HepG2 (cell line): Measurements from ENCODE around the gene PAXIP1. TPM values are rescaled to one million over a fixed set of nuclear protein-coding genes. Genes with fewer than 3 reads are reported as not detected.

ENCODE experiments used
- ATAC-seq: fragments of 200-7000 bp; cut with Tn5 transposase; 3 replicates; pipeline ENCODE4 v1.9.1; 2020; ENCODE audit warnings: mild to moderate bottlenecking, moderate library complexity
- BruUV-seq: library from RNA; stranded (reverse); fragments of 400-500 nt; replicated peaks from 2 replicates; lab custom pipeline; 2021; lab: Mats Ljungman, UMichigan
- CTCF ChIA-PET: fragments of 300-600 bp; formaldehyde crosslinking; extraction: SDS; loops from one replicate; lab custom pipeline; 2021; ENCODE audit warnings: low total read pairs, inconsistent platforms, low intra/inter-chr PET ratio; lab: Yijun Ruan, JAX
- POLR2A ChIA-PET: fragments of 350-600 bp; sonication (Branson Sonifier 250); formaldehyde crosslinking; loops from one replicate; lab custom pipeline; 2020; ENCODE audit warnings: antibody characterized with exemption, inconsistent platforms; lab: Yijun Ruan, JAX
- DNase-seq: peaks from one replicate; pipeline ENCODE4 v3.0.0-alpha.2; 2015; ENCODE audit warnings: low spot score
- FAIRE-seq: peaks from 3 replicates; lab custom pipeline; 2011; peaks lifted over from hg19 to GRCh38; lab: Jason Lieb, UNC
- H2AFZ ChIP-seq: one replicate; pipeline ENCODE4 v1.6.1; 2011; ENCODE audit warnings: low read length, inconsistent platforms
- H3K27ac ChIP-seq: fragments of 300-600 bp; 3 replicates; pipeline ENCODE4 v1.8.0; 2011; ENCODE audit warnings: mixed run types, mild to moderate bottlenecking, mixed read lengths, low read length, inconsistent platforms; ENCODE audit not compliant: insufficient read depth; ENCODE audit errors: extremely low read length
- H3K27me3 ChIP-seq, 2 experiments: fragments of 200-600 bp in 1 of 2; 2 replicates in 1 of 2; 3 replicates in 1 of 2; pipeline versions ENCODE4 v1.6.0 to v1.8.0; 2011; ENCODE audit warnings: low read length in 2 of 2, mild to moderate bottlenecking in 2 of 2, moderate library complexity in 2 of 2, inconsistent platforms in 1 of 2; ENCODE audit not compliant: insufficient read depth in 2 of 2, control insufficient read depth in 1 of 2
- H3K36me3 ChIP-seq, 2 experiments: fragments of 200-600 bp in 1 of 2; replicated peaks in 1 of 2; 2 replicates in 1 of 2; 3 replicates in 1 of 2; pipeline versions ENCODE4 v1.5.1 to v1.8.0; 2011; ENCODE audit warnings: low read length in 2 of 2, inconsistent platforms in 1 of 2; ENCODE audit not compliant: insufficient read depth in 2 of 2, control insufficient read depth in 1 of 2
- H3K4me1 ChIP-seq: 2 replicates; pipeline ENCODE4 v1.5.1; 2012; ENCODE audit warnings: low read length, inconsistent platforms; ENCODE audit not compliant: insufficient read depth
- H3K4me2 ChIP-seq: 2 replicates; pipeline ENCODE4 v1.6.0; 2011; ENCODE audit warnings: low read depth, low read length, inconsistent platforms
- H3K4me3 ChIP-seq, 3 experiments: fragments of 200-600 bp in 1 of 3; sonication (generic), shearing (Covaris generic) in 1 of 3; replicated peaks in 1 of 3; 2 replicates each; pipeline ENCODE4 v1.5.1; 2011 to 2016; ENCODE audit warnings: low read length in 3 of 3, inconsistent platforms in 2 of 3, low read depth in 2 of 3, mild to moderate bottlenecking in 2 of 3, control low read depth in 1 of 3, mixed read lengths in 1 of 3; ENCODE audit not compliant: insufficient read depth in 1 of 3
- H3K79me2 ChIP-seq: one replicate; pipeline ENCODE4 v1.6.1; 2011; ENCODE audit warnings: low read length, inconsistent platforms; ENCODE audit not compliant: insufficient read depth
- H3K9ac ChIP-seq: 2 replicates; pipeline ENCODE4 v1.6.0; 2011; ENCODE audit warnings: mild to moderate bottlenecking, low read depth, low read length, inconsistent platforms; ENCODE audit not compliant: insufficient read depth
- H3K9me3 ChIP-seq: 2 replicates; pipeline ENCODE4 v1.5.1; 2012; ENCODE audit warnings: mild to moderate bottlenecking, low read length
- H4K20me1 ChIP-seq: 2 replicates; pipeline ENCODE4 v1.6.0; 2011; ENCODE audit warnings: inconsistent platforms, mild to moderate bottlenecking, low read length, moderate library complexity; ENCODE audit not compliant: insufficient read depth
- ATF4 ChIP-seq, 2 experiments: fragments of 450-650 bp in 1 of 2; sonication (generic) in 1 of 2; formaldehyde crosslinking; IDR thresholded peaks; 2 replicates each; pipeline versions ENCODE4 v1.5.0 to v1.8.0; 2020 to 2022; ENCODE audit warnings: mild to moderate bottlenecking in 1 of 2, missing genetic modification reagents in 1 of 2
- DMTF1 ChIP-seq: sonication (generic); formaldehyde crosslinking; IDR thresholded peaks from 2 replicates; pipeline ENCODE4 v1.4.0; 2020; ENCODE audit warnings: mild to moderate bottlenecking, missing genetic modification reagents
- ETV6 ChIP-seq: sonication (generic); formaldehyde crosslinking; conservative IDR thresholded peaks from 2 replicates; pipeline ENCODE4 v1.4.0; 2020; ENCODE audit warnings: missing genetic modification reagents
- FOXK2 ChIP-seq: fragments of 450-650 bp; IDR thresholded peaks from 2 replicates; pipeline ENCODE4 v1.6.1; 2016
- GATAD2A ChIP-seq: IDR thresholded peaks from 2 replicates; pipeline ENCODE4 v1.6.1; 2016
- HMGXB4 ChIP-seq, 2 experiments: sonication (generic) in 1 of 2; formaldehyde crosslinking in 1 of 2; IDR thresholded peaks; 2 replicates each; pipeline versions ENCODE4 v1.4.0 to v1.6.1; 2018 to 2020; ENCODE audit warnings: missing genetic modification reagents in 2 of 2, borderline replicate concordance in 1 of 2, low read depth in 1 of 2, mild to moderate bottlenecking in 1 of 2, missing biosample characterization in 1 of 2
- KLF16 ChIP-seq, 2 experiments: sonication (generic) in 1 of 2; formaldehyde crosslinking in 1 of 2; IDR thresholded peaks; 2 replicates each; pipeline versions ENCODE4 v1.6.1 to v1.8.0; 2016 to 2023; ENCODE audit warnings: missing genetic modification reagents in 2 of 2, missing compliant biosample characterization in 1 of 2
- MLLT10 ChIP-seq: sonication (generic); formaldehyde crosslinking; IDR thresholded peaks from 2 replicates; pipeline ENCODE4 v1.4.0; 2020; ENCODE audit warnings: missing genetic modification reagents
- MNT ChIP-seq: fragments of 450-650 bp; IDR thresholded peaks from 2 replicates; pipeline ENCODE4 v1.6.1; 2016
- PLSCR1 ChIP-seq: sonication (generic); formaldehyde crosslinking; IDR thresholded peaks from 2 replicates; pipeline ENCODE4 v1.5.0; 2020; ENCODE audit warnings: missing genetic modification reagents, mild to moderate bottlenecking, borderline replicate concordance
- RORA ChIP-seq: sonication (generic); formaldehyde crosslinking; IDR thresholded peaks from 2 replicates; pipeline ENCODE4 v1.5.0; 2020; ENCODE audit warnings: mild to moderate bottlenecking, missing genetic modification reagents, moderate library complexity
- ZKSCAN8 ChIP-seq: IDR thresholded peaks from 2 replicates; pipeline ENCODE4 v1.6.1; 2016; ENCODE audit warnings: borderline replicate concordance, missing genetic modification reagents, missing compliant biosample characterization
- ZNF160 ChIP-seq: sonication (generic); formaldehyde crosslinking; IDR thresholded peaks from 2 replicates; pipeline ENCODE4 v1.8.0; 2022; ENCODE audit warnings: mild to moderate bottlenecking, inconsistent platforms, missing genetic modification reagents
- ZNF230 ChIP-seq: sonication (generic); formaldehyde crosslinking; IDR thresholded peaks from 2 replicates; pipeline ENCODE4 v1.4.0; 2020; ENCODE audit warnings: mild to moderate bottlenecking, missing genetic modification reagents
- ZNF414 ChIP-seq: sonication (generic); formaldehyde crosslinking; IDR thresholded peaks from 2 replicates; pipeline ENCODE4 v1.5.0; 2020; ENCODE audit warnings: missing genetic modification reagents
- WGBS: methylation state at CpG from one replicate; pipeline ENCODE4 v1.1.6; 2017; ENCODE audit warnings: low lambda C conversion rate; 5-methylcytosine and 5-hydroxymethylcytosine counted together
- in situ Hi-C: cut with HindIII; loops from 2 replicates; pipeline ENCODE4 v1.10.0; 2017; ENCODE audit warnings: low pct_unique_long_range_greater_than_20kb; ENCODE audit not compliant: extremely low pct_ligation_motif_present
- intact Hi-C: fragments of 100-400 bp; cut with micrococcal nuclease; formaldehyde crosslinking; loops from one replicate; pipeline ENCODE4 v1.10.0; 2022; ENCODE audit not compliant: unreplicated experiment
- polyA plus RNA-seq, 8 experiments: library from polyadenylated mRNA; depleted of rRNA in 3 of 8; stranded (reverse) in 7 of 8; unstranded in 1 of 8; fragments of >200 nt; fragmentation: Illumina TruSeq in 4 of 8; extraction: Trizol in 4 of 8; gene quantifications; 2 replicates each; pipeline versions ENCODE4 v1.2.1 to v1.2.3, GENCODE V29; 2011 to 2016; ENCODE audit warnings: low read depth in 4 of 8, missing spikeins in 1 of 8, mixed read lengths in 1 of 8; ENCODE audit not compliant: insufficient read depth in 1 of 8
- total RNA-seq, 5 experiments: library from RNA; depleted of rRNA; stranded (reverse); fragments of >200 nt; fragmentation: Illumina TruSeq; extraction: Trizol; gene quantifications; 2 replicates each; pipeline ENCODE4 v1.2.3, GENCODE V29; 2016; ENCODE audit warnings: low read depth in 1 of 5

Gene PAXIP1
- total and polyA plus RNA-seq, 2 of the 13 experiments (the other 11 are each of a cell fraction or from before 2014, with no cell fraction given), result 11.6 to 16.2 TPM

GRCh38 chr7:154909241-154910105, 93.5 kb downstream of the PAXIP1 start:
- no peak overlapping the region for H2AFZ ChIP-seq
- BruUV-seq, result no TSS peak
- CTCF ChIA-PET, result no interaction called here
- no peaks in the 10 kb centered on the region for H3K79me2 ChIP-seq
- H3K9me3 ChIP-seq, result peaks cover 15% of the 10 kb centered on the region
- no peaks in the 10 kb centered on the region for H3K36me3 ChIP-seq
- no peak overlapping the region for H3K27ac ChIP-seq
- ATAC-seq (no peak), FAIRE-seq (no peak), DNase-seq (no peak)
- H3K9ac ChIP-seq, result no peak overlapping the region
- no peaks in the 10 kb centered on the region for H4K20me1 ChIP-seq
- peaks cover 8% of the 10 kb centered on the region for H3K4me1 ChIP-seq
- H3K27me3 ChIP-seq, result peaks cover 0 to 35% of the 10 kb centered on the region in 2 experiments; a peak in 4 of 5 replicates
- POLR2A ChIA-PET, result no interaction called here
- no peak overlapping the region for H3K4me2 ChIP-seq
- in situ Hi-C loops (no loop called here), intact Hi-C loops (loop anchor here (5.0 kb wide), 1 partner anchor 438 kb away; no protein-coding TSS in a partner anchor)
- H3K4me3 ChIP-seq, result no peak overlapping the region
- 28% methylated on average over 22 of the region's 26 CpGs for WGBS
- no peak for TF ChIP-seq GATAD2A (CRISPR knock-in tag)
- TF ChIP-seq FOXK2, result no peak
- TF ChIP-seq ETV6 (CRISPR knock-in tag), result no peak
- no peak for TF ChIP-seq HMGXB4 (CRISPR knock-in tag; IDR thresholded peaks at IDR 0.05; ENCODE audit: borderline replicate concordance in 1 of 2, low read depth in 1 of 2)
- TF ChIP-seq ZKSCAN8, result no peak
- no peak for TF ChIP-seq KLF16 (CRISPR knock-in tag; IDR thresholded peaks at IDR 0.05)
- no peak for TF ChIP-seq RORA (CRISPR knock-in tag)
- TF ChIP-seq PLSCR1 (CRISPR knock-in tag), result no peak
- TF ChIP-seq ATF4 (CRISPR knock-in tag; IDR thresholded peaks at IDR 0.05), result no peak
- no peak for TF ChIP-seq DMTF1
- no peak for TF ChIP-seq MNT
- no peak for TF ChIP-seq ZNF230 (CRISPR knock-in tag)
- TF ChIP-seq ZNF414, result no peak
- no peak for TF ChIP-seq ZNF160 (CRISPR knock-in tag)
- TF ChIP-seq MLLT10 (CRISPR knock-in tag), result no peak
